SIG-M5 (cell line): ENCODE data around the gene CTTNBP2.

Experiments used
- DNase-seq: peaks from one replicate; lab custom pipeline; 2025; lab: John Stamatoyannopoulos, UW

Gene CTTNBP2

DNA sequence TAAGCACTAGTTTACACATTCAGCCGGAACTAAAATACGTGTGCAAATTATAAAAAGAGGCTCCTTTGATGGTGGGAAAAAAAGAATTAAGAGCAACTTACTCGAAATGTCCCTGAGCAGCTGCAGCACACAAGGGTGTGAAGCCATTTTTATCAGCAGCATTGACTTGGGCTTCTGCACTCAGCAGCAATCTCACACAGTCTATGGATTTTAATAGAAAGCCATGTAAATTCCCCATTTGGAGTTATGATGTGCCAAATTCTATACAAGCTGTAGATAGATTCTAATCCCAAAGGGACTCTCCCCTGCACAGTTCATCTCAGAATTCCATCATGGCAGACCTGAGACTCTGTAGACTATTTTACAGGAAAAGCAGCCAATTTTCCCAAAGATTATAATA, 90.5 kb downstream of the CTTNBP2 start:
- no peak for DNase-seq

DNA sequence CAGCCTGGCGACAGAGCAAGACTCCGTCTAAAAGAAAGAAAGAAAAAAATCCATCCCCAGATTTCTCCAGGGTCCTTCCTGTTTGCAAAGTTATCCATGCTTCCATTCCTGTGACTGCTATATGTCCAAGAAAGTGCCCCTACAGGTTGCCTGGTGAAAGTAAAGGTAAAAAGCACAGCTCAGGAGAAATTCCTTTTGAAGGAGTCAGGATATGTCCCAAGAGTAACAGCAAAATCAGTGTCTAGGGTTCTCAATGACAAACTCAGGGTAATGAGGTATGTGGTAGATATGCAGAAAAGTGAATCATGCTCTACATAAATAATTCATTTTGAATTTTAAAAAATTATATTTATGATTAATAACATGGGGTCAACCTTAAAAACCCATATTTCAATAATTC, 91.5 kb downstream of the CTTNBP2 start:
- no peak for DNase-seq

DNA sequence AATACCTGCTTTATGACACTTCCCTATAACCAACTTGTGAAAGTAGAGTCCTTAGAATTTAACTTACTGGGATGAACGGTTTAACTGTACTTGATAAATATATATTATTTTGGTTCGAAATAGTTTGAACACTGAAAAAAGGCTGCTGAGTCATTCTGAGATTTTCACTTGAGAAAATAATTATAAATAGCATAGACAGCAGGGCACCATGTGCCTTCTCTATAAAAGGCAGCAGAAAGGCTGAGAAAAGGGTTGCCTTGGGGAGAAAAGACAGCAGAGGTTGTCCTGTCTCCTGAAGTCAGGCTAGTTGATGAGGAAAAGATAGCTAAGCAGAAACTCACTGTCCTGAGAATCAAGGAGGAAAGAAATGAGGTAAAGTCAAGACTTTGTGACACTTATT, 92.4 kb downstream of the CTTNBP2 start:
- no peak for DNase-seq

DNA sequence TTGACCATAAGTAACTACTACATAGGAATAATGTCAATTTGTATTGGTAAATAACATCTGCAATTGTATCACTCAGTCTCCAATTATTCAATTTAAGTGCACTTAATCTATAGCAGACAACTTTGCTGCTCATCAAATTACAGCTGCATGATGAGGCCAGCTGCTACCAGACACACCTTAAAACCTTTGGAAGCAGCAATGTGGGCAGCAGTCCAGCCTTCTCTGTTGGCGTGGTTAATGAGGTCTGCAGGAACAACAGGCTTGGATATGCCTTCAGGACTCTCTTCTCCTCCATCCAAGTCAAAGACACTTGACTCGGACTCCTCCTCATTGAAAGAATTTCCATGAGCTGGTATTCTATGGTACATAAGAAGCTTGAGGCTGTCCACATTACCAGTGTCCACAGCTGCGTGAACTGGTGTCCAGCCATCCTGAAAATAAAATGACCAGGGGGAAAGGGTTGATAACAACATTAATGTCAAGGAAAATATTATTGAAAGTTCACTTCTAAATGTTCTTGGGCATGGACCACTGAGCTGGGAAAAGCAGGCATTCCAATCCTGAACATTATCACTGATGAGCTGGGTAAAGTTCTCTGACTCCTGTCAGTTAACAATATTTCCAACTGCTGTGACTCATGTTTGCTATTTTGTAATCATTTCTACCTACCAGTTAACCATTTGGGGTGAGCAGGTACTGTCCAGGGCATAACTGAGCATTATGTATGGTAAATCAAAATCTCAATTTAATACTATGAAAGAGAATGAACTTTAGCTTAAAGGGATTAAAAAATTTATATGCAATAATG, 95.7 kb downstream of the CTTNBP2 start:
- DNase-seq = no peak

DNA sequence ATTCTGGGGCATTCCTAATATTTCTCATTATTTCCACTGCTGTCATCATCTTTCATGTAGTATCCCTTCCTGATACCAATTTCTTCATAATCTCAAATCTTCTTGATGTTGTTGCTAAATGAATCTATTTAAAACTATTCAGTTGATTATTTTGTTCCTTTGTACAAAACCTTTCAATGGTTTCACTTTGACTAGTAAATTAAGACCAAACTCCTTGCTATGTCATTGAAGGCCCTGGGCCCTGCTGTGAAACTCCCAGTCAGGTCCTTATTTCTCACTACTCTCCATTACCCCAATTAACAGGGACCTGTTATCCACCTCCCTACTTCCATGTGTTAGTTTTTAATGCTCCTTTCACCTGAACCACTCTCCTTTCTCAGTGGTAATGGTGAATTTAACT, 97.0 kb downstream of the CTTNBP2 start:
- no peak for DNase-seq

DNA sequence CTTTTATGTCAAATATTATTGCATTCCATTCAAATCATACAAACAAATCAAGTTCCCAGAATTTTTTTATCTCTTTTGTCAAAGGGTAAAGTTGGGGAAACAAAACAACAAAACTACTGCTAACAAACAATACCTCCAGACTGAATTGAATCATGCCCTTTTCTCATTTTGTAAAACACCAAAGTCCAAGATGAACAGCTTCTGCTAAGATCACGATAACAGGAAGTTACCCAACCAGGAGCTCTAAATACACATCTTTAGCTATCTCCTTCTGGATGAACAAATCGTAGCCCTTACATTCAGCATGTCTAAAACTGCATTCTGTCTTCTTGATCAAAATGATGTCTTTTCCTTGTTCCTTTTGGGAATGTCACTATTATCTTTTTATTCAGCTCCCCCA, 97.4 kb downstream of the CTTNBP2 start:
- DNase-seq = peak; percentile 18

DNA sequence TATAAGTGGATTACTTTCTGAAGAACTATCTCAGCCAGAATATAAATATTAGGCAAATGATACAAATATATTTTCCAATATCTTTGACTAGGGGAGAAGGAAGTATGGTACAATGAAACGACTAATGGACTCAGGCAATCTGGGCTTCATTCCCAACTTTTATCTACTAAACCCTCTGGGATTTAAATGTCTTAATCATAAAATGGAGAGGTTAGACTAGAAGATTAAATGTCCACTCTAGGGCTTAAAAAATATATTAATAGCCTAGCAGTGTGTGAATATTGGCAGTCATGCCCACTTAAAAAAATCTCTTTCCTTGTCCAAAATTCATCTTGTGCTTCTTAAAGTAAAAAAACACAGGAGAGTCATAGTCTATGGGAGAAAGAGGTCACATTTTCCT, 98.3 kb downstream of the CTTNBP2 start:
- no peak for DNase-seq

DNA sequence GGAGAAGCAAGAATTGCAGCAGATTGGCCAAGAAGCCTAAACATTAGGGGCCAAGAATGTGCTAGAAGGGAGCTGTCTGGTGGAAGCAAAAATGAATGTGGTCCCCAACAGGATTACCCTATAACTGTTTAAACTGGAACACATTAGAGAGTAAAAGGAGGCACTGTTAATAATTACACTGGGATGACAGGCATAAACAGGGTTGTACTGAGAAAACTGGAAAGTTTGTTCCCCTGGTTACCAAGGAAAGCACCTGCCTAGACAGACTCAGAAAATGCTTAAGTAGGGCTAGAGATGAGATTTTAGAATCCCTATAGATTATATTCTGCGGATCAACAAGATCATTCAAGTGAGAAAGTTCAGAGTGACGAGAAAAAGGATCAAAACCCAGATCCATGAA, 100.8 kb downstream of the CTTNBP2 start:
- DNase-seq = no peak

DNA sequence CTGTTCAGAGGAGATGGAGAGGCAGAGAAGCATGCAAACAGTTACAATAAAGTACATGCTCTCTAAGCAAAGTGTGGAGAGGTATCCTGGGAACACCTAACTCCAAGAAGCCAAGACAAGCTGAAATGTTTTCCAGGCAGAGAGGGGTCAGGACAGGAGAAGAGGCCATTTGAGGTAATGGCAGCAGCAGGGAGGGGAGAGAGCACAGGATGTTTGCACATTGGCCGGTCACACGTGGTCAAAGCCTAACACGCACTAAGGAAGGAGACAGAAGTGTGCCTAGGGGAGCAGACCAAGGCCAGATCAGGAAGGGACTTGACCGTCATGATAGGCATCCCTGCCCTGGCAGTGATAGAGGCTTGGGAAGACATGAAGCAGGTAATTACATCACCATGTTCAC, 101.5 kb downstream of the CTTNBP2 start:
- DNase-seq = no peak

DNA sequence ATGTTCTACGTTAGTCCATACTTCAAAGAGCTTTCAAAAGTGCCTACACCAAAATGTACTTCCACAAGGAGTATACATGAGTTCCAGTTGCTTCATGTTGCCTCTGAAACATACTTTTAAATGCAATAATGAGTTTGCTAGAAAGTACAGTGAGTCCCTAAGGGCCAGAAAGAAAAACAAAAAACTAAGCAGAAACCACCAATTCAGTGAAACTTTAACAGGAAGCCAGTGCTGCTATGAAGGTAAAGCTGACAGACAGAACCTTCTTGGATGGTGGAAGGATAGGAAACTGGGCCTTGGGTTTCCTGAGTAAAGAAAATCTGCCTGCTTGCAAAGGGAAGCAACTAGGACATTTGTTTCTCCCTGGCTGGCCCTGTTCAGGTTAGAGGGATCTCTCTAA, 104.2 kb downstream of the CTTNBP2 start:
- DNase-seq = no peak

DNA sequence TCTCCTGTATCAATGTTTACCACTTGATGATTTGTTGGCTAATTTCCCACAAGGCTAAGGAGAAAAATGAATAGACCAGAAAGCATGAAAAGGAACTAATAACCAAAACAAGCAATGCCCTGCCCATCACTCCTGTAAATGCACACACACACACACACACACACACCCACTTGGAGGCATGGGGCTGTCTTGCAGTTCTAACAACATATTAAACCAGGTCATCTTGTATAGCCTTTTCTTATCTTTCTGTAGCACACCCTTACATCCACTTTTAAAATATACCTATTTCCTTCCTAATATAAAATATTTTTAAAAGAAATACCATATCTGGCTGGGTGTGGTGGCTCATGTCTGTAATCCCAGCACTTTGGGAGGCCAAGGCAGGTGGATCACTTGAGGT, 105.3 kb downstream of the CTTNBP2 start:
- DNase-seq = no peak

DNA sequence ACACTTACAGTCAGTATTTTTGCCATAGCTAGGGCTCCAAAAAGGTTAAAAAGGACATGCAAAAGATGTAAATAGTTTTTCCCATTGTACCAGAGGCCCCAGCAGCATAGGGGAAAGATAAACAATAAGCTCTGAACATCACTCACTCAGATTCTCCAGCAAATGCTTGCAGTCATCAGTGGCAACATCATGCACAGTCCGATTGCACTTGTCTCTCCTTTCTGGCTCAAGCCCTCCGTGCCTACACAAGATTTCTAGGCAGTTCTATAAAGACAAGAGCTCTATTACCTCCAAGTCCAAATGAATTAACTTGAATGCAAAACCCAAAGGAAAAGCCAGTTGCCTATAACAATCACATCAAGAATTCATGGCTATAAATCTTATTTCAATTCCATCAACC, 106.3 kb downstream of the CTTNBP2 start:
- DNase-seq = no peak

DNA sequence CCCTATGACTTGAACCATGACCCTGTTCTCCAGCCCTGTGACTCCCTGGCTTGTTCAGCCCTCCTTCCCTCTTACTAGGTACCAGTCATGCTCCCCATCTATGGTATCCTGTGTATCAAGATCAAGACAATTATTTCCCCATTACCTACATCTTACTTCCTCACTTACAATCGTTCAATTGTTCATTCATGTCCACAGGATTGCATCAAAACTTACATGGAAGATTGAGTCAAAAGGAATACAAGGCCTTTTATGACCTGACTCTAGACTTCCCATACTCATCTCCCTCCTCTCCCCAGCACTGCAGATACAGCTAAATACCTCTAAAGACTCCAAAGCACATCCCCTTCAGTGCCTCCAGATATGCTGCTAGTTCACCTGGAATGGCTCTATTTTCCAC, 109.2 kb downstream of the CTTNBP2 start:
- DNase-seq = no peak

DNA sequence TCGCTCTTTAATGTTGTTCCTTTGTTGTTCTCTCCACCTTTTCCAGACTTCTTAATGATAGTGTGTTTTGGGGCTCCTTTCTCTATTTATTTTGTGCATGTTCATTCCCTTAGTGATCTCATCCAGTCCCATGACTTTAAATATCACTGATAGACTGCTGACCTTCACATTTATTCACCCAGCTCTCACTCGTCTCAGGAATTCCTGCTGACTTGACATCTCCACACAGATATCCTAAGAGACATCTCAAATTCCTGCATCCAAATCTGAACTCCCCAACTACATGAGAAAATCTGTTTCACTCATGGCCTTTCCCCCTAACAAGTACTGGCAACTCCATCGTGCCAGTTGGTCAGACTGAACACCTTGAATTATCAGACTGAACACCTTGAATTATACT, 111.2 kb downstream of the CTTNBP2 start:
- DNase-seq = no peak

DNA sequence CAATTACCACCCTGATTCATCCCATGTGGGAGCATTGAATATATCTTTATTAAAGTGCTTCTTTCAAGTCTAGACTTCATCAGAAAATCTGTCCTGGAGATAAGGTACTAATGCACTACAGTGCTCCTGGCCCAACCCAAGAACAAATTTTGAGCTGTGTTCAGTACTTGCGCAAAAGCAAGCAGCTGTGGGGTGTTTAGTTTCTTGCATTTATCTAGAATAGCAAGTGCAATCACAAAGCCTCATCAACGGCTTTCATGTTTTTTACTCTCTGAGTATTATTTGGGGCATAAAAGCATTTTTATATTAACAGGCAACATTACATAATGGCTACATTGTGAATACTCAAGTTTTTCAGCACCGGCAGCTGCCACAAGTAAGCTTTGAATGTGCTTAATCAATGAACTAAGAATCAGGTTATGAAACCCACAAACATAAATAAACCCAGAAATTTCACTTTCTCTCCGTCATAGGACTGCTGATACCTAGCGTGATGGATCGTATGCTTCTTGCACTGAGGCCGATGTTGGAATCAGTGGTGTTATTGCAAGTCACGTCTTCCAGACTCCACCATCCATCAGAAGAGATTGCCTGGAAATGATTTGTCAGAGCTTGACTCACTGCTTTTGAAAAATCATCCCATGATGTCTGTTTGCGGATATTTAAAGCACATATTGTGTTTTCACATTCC, 113.1 kb downstream of the CTTNBP2 start:
- DNase-seq = no peak

DNA sequence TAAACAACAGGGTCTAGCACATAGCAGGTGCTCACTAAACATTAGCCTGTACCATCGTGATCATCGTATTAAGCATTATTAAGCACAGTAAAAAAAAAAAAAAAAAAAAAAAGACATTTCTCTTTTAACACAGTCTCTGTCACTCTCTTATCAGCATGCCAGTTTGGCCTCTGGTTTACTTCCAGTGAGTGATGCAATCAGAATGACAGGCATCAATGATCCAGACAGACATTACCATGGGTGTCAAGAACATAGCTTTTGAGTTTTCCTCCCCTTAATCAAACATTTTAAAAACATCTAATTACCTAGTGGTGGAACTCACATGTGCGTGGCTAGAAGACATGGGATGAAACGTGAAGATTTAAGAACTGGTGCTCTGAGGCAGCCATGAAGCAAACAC, 115.8 kb downstream of the CTTNBP2 start:
- DNase-seq = no peak

DNA sequence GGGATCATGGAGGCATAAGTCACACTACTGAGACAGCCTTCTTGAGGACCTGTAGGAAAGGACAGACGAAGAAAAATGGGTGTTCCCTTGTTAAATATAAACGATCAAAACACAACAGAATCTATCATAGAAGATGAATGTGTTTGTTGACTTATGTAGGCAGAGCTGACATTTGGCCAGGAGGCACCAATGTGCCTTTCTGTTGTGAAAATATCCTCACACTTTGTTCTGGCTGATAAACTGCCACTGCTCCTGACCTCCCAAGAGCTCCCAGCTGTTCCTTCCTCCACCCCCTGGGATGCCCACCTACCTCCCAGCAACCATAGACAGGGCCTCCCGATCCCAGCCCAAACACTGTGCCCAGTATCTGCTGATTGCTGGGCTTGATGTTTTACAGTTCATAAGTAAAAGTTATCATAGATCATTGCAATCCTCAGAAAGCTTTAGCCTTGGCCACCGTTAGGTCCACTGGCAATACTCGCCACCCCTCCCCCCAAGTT, 116.6 kb downstream of the CTTNBP2 start:
- DNase-seq = no peak

DNA sequence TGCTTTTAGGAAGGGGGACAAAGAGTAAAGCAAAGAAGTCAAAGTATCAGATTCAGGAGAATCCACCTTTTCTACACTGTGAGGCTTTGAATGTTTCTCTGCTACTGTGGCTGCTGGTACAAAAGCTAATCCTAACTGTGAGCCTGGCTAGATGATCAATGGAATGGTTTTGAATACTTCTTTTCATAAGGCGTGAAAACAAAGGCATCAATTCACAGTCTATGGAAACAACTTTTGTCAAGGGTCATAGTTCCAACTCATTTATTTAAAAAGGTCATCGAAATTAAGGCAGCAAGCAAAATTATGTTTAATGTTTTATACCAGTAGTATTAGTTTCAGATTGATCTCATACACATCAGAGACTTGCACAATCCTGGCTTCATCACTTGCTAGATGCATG, 118.1 kb downstream of the CTTNBP2 start:
- no peak for DNase-seq

DNA sequence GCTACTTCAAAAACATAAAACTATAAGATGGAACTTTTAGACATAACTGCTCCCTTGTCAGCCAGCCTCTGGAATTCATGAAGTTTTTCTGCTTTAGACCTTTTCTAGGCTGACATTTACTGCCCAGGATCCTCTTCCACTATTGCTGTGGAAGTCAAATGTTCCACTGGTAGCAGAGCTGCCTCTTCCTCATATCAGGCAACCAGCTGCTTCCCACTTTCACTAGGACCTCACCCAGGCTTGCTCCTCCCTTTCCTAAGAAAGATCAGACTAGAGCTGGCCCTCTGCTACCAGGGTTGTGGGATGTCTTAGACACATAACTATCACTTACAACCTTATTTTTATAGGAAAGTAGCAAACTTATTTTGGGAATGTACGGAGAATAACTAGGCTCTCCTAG, 121.5 kb downstream of the CTTNBP2 start:
- DNase-seq = no peak

DNA sequence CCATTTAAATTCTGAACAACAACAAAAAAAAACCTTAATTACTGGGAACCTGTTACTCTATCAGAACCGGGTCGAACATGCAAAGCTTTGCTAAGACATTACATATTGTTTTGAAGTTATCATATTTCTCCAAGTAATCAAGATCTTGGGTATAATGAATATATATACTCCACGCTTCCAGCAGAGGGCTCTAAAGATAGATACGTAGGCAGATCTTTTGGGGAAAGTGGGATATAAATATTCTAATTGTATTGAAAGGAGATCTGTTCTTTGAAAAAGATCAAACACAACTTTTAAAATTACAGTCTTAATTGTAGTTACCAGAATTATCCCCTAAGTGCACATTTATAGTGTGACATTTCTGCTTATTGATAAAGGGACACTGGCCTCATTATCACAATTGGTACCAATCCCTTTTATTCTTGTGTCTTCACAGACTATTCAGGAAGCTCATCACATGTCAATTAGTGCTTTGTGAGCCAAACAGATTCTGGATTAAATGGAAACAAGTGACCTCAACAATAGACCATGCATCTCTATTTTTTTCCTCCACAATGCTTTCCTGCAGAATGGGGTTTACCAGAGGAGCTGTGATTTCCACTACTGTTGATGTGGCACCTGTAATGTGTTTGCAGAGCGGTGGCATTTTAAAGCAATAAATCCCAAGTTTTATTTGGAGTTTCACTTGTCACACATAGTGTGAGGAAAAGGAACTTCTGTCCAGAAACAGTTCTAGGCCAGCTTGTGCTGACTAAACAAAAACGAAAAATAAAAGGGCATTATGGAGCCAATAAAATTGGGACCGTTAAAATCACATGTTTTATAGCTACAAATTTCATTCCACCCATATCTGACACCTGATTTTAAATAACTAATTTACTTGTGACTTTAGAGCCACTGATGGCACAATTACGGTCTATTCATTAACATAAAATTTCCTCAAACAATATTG, 122.4 kb downstream of the CTTNBP2 start:
- no peak for DNase-seq

DNA sequence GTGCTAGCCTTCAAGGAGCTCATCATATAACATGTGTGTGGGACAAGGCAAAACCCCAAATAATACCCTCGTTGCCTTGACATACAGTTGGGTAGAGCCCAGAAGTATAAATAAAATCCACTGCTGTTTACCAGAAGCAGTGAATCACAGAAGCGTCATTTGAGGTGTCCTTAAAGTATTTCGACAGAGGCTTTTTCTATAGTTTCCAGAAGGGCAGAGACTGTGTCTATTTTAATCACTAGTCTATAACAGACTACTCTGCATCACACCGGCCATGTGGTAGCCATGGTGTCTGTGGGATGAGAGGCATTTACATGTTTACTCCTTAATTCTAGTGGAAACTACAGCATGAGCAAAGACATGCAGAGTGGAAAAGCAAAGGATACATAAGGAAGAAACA, 131.3 kb downstream of the CTTNBP2 start:
- no peak for DNase-seq

DNA sequence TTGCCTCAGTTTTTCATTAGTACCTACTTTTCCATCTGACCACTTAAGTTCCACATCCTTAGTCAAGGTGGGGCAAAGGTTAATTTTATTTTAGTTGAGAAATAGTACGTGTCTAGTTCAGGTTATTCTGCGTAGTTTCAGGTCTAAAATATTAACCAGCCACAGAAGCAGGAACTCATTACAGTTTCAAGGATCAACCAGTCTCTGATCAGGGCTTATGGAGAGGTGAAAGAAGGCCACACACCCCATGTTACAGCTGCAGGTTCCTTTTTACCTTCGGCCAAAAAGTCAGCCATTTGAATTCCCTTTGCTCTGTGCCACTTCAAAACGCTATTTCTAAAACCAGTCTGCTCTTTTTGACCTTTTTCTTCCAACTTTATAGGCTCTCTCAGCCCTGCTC, 134.2 kb downstream of the CTTNBP2 start:
- DNase-seq = no peak

DNA sequence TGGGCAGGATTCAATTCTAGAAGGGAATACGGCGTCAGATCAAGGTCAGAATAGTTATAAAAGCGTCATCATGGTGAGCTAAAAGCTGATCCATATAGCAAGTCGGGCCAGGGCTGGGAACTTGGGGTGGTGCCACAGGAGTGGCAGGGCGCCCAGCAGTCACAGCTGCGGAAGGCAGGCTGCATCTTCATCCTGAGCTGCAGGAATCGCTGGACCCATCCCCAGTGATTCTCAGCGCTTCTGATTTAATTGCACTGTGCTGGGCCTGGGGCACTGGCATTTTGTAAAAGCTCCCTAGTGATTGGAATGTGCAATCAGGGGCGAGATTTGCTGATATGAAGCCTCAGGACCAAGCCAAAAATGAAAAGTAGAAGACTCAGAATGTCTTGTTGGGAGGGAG, 135.3 kb downstream of the CTTNBP2 start:
- no peak for DNase-seq
